GF-D8 (cell line): Measurements from ENCODE around the gene AVPI1.
"Not testable (repeated sequence)": the region's sequence is repeated elsewhere in the genome, so short reads cannot be mapped to it uniquely, and the experiment has no call there.

Source experiments
- DNase-seq: peaks from one replicate; lab custom pipeline; 2025; lab: John Stamatoyannopoulos, UW

The AVPI1 gene

GRCh38 chr10:97640174-97640867, 46.7 kb downstream of the AVPI1 start, which contains the start of gene PI4K2A:
Gene PI4K2A, plus strand, starts transcription at chr10:97640671. Its CDS starts 72 bp downstream, at chr10:97640743.
- peak; percentile 59 for DNase-seq

GRCh38 chr10:97639090-97639489, 48.0 kb downstream of the AVPI1 start:
- not testable (repeated sequence) for DNase-seq

- no peak for DNase-seq
These were observed 51.5 kb downstream of the AVPI1 start for GRCh38 chr10:97635577-97635976.

GRCh38 chr10:97633921-97634320, 53.1 kb downstream of the AVPI1 start:
- no peak for DNase-seq

GRCh38 chr10:97632949-97633884, 53.8 kb downstream of the AVPI1 start, which contains the start of gene MORN4:
Gene MORN4, minus strand, starts transcription at chr10:97633500. Its CDS starts 13,847 bp downstream, at chr10:97619653.
- DNase-seq = no peak

GRCh38 chr10:97631098-97631497, 55.9 kb downstream of the AVPI1 start:
- no peak for DNase-seq

- DNase-seq = peak; percentile 3
These were observed 57.8 kb downstream of the AVPI1 start for GRCh38 chr10:97629289-97629688.

- no peak for DNase-seq
These were observed 58.8 kb downstream of the AVPI1 start for GRCh38 chr10:97628228-97628627.

- no peak for DNase-seq
These were observed 59.3 kb downstream of the AVPI1 start for GRCh38 chr10:97627731-97628130.
